Fibroblast of mammary gland (primary cell): ENCODE data around the gene PPP6R2.

ENCODE experiments used
- DNase-seq: peaks from one replicate; pipeline ENCODE4 v3.0.0-alpha.2; 2010; ENCODE audit warnings: low read depth
- H3K4me3 ChIP-seq: 2 replicates; pipeline ENCODE4 v1.5.1; 2011; ENCODE audit warnings: low read depth, mild to moderate bottlenecking, low read length, moderate library complexity; ENCODE audit not compliant: control insufficient read depth
- CTCF ChIP-seq: conservative IDR thresholded peaks from 2 replicates; pipeline ENCODE4 v1.5.1; 2011; ENCODE audit warnings: low read depth, low read length, inconsistent platforms; ENCODE audit not compliant: control insufficient read depth, insufficient read depth

The PPP6R2 gene

DNA sequence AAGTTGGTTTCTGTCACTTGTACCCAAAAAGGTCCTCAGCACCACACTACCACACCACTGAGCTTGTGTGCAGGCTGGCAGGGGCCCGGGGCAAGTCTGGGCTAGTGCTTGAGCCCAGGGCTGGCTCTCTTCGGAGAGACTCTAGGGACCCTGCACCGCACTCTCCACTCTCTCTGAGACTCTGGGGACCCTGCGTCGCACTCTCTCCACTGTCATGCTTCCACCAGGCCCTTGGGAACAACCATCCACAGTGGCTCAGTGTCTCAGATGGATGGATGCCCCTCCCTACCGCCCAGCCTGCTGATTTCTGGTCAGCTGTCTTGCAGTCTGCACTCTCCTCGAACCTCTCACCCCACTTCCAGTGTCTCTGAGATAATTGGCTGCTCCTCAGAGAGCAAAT is 133.7 kb downstream of the PPP6R2 start:
- DNase-seq, result no peak
- no peak overlapping the region for H3K4me3 ChIP-seq
- no peak for TF ChIP-seq CTCF

- H3K4me3 ChIP-seq, result no peak overlapping the region
- DNase-seq, result no peak
- TF ChIP-seq CTCF, result no peak
These were observed 134.8 kb downstream of the PPP6R2 start for GRCh38 chr22:50477923-50478322.

DNA sequence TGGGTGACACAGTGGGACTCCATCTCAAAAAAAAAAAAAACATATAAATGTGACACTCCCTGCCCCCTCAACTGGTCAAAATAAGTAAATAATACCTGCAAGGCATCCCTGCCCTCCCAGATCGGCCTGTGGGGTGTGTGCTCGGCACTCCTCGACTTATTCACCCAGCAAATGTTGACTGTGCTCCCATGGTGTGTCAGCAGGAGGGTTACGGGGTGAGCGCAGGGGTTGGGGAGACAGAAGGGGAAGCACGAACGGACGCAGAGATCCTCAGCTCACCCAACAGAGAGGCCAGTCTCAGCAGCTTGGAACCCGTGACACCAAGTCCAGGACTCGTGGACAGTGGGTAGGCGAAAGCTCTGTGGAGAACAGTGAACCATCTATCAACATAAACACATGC is 136.6 kb downstream of the PPP6R2 start:
- no peak overlapping the region for H3K4me3 ChIP-seq
- no peak for TF ChIP-seq CTCF
- DNase-seq, result no peak

GRCh38 chr22:50481045-50481439 is 137.9 kb downstream of the PPP6R2 start:
- H3K4me3 ChIP-seq, result no peak overlapping the region
- no peak for TF ChIP-seq CTCF
- no peak for DNase-seq

- no peak for DNase-seq
- peak within 1 kb of the TSS; percentile 19 for H3K4me3 ChIP-seq
- TF ChIP-seq CTCF, result no peak
These were observed 138.4 kb downstream of the PPP6R2 start, which contains the start of gene ADM2 for GRCh38 chr22:50481440-50482106. Gene ADM2, plus strand, starts transcription at chr22:50481543. Its CDS starts 305 bp downstream, at chr22:50481848.

DNA sequence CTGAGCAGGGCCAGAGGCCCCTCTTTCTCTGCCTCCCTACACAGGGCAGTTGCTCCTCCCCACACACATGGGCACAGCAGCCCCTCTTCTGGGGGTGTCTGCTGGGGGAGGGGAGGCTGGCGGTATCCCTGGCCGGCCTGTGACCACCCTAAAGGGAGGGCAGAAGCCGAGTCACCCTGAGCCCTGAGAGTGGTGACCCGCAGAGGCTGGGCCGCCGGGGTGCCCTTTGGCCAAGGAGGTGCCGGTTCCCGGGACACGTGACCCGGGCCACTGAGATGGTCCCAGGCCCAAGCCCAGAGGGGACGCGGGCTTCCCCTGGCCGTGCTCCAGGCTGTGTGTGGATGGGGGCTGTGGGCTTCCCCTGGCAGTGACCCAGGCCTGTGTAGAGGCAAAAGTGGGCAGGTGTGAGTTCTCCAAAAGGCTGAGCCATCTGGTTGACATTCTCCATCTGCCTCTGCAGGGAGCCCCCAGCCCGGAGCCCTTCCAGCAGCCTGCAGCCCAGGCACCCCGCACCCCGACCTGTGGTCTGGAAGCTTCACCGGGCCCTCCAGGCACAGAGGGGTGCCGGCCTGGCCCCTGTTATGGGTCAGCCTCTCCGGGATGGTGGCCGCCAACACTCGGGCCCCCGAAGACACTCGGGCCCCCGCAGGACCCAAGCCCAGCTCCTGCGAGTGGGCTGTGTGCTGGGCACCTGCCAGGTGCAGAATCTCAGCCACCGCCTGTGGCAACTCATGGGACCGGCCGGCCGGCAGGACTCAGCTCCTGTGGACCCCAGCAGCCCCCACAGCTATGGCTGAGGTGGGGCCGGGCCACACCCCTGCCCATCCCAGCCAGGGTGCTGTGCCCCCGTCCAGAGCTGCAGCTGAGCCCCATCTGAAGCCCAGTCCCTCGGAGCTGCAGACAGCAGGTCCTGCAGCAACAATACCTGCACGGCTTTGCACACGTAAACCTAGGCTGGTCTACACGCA is 139.3 kb downstream of the PPP6R2 start:
- peak overlapping the region; percentile 19 for H3K4me3 ChIP-seq
- no peak for TF ChIP-seq CTCF

More for the DNA sequence above, 139.3 kb downstream of the PPP6R2 start:
- DNase-seq, result no peak
